Urothelium cell line (cell line): Measurements from ENCODE around the gene GALNT18.

Experiments used
- DNase-seq: peaks from one replicate; pipeline ENCODE4 v3.0.0; 2011; ENCODE audit warnings: low spot score, mixed read lengths
- FAIRE-seq: peaks from 2 replicates; lab custom pipeline; 2011; peaks lifted over from hg19 to GRCh38; lab: Jason Lieb, UNC

GALNT18 gene

GRCh38 chr11:11626128-11626527 is 4.3 kb upstream of the GALNT18 start:
- DNase-seq (no peak), FAIRE-seq (no peak)

GRCh38 chr11:11624926-11625325 is 3.1 kb upstream of the GALNT18 start:
- DNase-seq (no peak), FAIRE-seq (no peak)

DNA sequence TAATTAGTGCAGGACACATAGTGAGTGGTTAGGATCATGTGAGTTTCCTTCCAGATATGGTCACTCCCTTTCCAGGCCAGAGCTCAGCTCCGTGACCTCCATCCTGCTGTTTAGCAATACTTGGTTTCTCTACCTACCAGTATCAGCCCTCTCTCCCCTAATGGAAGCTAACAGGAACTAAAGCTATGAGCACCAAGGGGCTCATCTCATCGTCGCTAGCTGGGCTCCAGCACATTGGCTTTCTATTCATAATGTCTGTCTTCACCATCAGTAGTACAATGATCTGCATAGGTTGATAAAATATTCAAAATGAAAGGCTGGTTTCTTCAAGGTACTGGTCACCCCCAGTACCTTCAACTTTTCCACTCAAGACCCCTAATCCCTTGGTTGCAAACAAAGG is 2.4 kb upstream of the GALNT18 start:
- FAIRE-seq (no peak), DNase-seq (no peak)

DNA sequence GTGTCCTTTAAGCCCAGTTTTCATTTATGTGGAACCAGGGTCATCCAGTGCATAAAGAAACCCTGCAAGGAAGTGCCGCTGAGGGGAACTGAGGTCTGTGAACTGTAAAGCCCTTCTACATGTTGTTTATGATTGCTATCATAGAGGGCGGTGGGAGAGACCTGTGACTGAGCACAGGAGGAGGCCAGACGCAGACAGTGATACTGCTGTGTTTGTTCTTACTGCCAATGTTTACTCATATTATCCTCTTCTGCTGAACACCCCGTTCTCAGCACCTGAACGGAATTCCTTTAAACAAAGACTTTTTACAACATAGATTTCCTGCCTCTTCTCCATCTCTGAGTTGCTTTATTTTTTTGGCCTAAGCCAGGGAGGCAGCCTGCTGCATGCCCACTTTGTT is 967 bp upstream of the GALNT18 start:
- FAIRE-seq (no peak), DNase-seq (no peak)

DNA sequence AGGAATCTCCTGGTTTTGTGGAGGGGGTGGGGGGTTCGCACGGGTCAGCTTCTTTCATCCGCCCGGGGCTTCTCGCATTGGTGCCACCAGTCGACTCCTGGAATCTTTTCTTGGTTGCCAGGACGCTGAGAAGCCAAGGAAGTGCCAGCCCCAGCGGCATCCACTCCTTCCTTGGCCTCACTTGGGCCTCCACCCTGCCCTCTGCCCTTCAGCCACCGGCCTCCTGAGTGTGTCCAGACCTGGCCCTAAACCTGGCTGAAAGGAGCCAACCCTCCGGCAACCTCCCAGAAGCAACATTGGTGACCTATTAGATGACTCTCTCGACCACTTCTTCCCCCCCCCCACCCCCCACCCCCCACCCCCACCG is 518 bp upstream of the GALNT18 start:
- DNase-seq, result no peak
- FAIRE-seq, result no peak

DNA sequence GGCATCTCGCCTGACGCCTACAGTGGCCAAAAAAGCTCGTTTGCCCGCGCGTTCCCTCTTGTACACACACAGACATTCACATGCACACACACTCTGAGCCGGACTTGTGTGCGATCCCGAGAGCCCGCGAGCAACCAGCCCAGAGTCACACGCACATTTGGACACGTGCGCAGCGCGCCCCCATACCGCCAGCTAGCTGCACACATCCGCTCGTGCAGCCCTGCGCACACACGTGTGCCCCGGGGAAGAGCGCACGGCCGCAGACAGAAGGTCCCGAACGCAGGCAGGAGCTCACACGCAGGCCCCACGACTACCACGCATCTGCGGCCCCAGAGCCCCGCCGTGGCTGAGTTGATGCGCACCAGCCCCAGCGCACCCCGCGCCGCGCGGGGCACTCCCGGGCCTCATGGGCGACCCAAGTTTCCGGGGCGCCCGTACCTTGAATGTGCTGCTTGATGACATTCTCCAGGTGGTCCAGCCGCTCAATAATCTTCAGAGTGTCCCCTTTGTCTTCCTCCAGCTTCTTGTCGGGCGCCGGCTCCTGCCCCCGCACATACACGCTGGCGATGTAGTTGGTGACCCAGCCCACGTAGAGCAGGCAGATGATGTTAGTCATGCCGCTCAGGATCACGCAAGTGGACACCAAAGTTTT is 758 bp downstream of the GALNT18 start:
- DNase-seq (peak; percentile 27), FAIRE-seq (peak; percentile 50)

DNA sequence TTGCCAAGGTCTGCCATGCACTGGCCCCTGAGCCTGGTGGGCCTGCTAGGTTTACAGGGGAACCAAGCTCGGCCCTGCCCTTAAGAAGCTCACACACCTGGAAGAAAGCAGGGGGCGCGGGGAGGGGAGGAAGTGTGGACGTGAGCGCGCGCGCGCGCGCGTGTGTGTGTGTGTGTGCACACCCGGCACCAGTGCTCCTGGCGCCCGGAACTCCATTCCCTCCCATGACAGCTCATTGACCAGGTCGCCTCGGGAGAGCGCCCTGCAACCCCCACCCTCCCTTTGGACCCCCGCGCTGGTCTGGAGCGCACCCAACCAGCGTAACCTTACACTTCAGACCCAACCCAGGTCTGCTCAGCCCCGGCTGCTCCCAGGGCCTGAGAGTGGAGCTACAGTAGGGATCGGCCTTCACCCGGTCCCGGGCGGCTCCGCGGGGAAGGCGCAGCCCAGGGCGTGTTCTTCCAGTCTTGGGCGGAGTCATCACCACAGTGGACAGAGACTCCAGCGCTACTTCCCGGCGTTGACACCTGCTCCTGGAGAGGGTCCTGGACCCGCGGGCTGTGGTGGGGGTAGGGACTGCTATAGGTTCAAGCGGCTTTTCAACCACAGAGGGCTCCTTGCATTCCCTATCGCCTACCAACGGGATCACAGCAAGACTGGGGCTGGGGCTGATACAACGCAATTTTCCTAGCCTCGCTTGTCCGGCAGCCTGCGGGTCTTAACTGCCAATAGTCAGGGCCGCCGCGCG is 1.5 kb downstream of the GALNT18 start:
- FAIRE-seq, result no peak

DNA sequence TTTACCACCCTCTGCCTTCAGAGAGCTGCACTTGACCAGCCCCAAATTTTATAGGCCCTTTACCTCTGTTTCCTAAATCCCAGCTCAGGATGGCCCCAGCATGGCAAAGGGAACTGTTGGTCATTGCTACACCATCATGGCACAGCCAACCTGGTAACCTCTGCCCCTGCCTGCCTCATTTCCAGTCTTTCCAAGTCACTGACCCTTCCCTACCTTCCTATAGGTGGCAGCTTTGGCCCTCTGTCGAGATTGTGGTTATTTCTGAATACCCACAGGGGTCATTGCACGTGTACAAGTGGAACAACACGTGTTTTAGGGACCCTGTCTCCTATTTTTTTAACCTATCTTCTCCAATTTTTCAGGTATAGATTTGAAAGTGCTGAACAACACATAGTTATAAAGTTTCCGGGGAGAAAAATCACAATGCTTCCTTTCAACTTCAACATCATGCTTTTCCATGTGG is 2.8 kb downstream of the GALNT18 start:
- FAIRE-seq, result no peak
- DNase-seq, result no peak

More for the DNA sequence above, 1.5 kb downstream of the GALNT18 start:
- peak; percentile 53 for DNase-seq

- DNase-seq (no peak), FAIRE-seq (no peak)
These were observed 6.7 kb downstream of the GALNT18 start for GRCh38 chr11:11615086-11615485.

GRCh38 chr11:11612439-11612838 is 9.4 kb downstream of the GALNT18 start:
- DNase-seq, result no peak
- FAIRE-seq, result no peak

- FAIRE-seq (no peak), DNase-seq (no peak)
These were observed 10.4 kb downstream of the GALNT18 start for GRCh38 chr11:11611381-11611780.

DNA sequence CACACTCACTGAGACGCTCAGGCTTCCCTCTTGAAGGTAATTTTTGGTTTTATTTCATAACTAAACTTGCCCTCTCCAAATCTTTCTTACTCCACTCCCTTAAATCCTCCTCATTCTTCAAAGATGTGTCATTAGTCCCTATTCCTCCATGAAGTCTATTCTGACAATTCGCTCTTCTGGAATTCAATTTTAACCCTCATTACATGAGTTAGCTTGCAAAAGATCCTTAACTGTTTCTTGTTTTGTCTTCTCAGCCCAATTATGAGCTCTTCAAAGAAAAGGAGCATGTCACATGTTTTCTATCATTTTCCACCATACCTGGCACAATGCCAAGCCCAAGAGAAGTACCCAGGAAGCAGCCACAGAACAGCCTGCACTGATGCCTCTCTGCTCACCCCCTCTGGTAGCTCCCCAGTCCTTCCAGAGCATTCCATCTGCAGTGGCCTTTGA is 13.0 kb downstream of the GALNT18 start:
- peak; percentile 57 for DNase-seq
- FAIRE-seq, result no peak

DNA sequence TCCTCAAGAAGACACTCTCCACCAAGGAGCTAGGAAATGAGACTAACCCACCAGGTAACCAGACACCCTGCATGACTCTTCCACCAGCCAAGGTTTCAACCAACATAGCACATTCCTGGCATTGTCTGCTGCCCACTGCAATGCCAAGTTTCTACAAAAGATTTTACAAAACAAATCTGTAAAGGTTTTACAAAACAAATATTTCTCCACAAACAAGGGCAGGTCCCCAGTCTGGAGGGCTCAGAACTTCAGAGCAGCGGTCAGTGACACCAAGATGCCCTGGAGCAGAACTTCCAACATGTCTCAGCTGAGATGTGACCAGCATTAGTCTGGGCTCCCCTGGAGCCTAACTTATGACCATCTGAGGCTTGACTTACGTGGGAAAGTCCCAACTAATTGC is 14.0 kb downstream of the GALNT18 start:
- FAIRE-seq, result no peak
- DNase-seq, result peak; percentile 58

- no peak for FAIRE-seq
- DNase-seq, result no peak
These were observed 15.9 kb downstream of the GALNT18 start for GRCh38 chr11:11605821-11606450.

DNA sequence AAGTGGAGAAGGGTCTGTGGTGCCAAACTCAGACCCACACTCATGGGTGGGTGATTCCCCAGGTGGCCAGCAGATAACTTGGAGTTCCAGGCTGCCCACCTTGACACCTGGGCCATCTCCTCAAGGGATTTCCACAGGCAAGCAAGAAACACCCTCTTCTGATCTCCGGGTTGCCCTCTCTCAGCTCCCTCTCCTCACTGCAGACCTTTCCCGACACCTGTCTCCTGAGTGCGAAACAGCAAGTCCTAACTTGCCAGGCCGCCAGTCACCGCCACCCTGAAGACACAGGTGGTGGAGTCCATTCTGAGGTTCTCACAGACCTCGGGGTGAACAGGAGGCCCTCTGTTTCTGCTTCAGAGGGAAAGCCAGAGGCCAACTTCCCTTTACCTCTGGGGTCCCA is 16.6 kb downstream of the GALNT18 start:
- no peak for FAIRE-seq
- no peak for DNase-seq

GRCh38 chr11:11604370-11604990 is 17.3 kb downstream of the GALNT18 start:
- no peak for FAIRE-seq

GRCh38 chr11:11602011-11602410 is 19.8 kb downstream of the GALNT18 start:
- no peak for FAIRE-seq

More at GRCh38 chr11:11604370-11604990, 17.3 kb downstream of the GALNT18 start:
- no peak for DNase-seq

DNA sequence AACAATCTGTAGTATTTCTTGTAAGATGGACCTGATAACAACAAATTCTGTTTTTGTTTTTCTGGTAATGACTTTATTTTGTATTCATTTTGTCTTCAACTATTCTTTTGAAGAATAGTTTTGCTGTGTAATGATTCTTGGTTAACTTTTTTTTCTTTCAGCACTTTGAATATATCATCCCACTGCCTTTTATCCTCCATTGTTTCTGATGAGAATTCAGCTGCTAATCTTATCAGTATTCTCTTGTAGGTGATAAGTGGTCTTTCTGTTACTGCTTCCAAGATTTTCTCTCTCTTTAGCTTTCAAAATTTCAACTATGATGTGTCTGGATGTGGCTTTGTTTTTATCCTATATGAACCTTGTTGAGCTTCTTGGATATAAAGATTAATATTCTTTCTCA is 21.5 kb downstream of the GALNT18 start:
- DNase-seq (no peak), FAIRE-seq (no peak)

More at GRCh38 chr11:11602011-11602410, 19.8 kb downstream of the GALNT18 start:
- no peak for DNase-seq

DNA sequence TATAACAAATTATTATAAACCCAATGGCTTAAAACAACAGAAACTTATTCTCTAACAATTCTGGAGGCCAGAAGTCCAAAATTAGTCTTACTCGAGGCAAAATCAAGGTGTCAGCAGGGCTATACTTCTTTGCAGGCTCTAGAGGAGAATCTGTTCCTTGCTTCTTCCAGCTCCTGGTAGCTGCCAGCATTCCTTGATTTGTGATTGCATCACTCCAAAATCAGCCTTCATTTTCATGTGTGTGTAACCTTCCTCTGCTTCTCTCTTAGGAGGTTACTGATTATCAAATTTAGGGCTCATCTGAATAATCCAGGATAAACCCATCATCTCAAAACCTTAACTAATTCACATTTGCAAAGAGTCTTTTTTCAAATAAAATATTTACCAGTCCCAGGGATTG is 23.6 kb downstream of the GALNT18 start:
- FAIRE-seq (no peak), DNase-seq (no peak)

DNA sequence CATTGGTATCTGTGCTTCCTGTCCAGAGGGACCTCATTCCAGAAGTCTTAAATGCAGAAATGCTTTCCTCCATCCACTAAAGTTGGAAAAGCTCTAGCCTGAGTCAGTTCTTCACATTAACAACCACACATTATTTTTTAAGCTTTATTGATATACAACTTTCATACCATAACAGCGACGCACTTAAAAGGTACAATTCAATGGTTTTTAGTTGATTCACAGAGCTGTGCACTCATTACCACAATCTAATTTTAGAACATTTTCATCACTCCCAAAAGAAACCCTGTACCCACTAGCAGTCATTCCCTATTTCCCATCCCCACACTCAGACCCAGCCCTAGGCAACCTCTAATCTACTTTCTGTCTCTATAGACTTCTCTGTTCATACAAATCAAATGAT is 27.6 kb downstream of the GALNT18 start:
- FAIRE-seq (no peak), DNase-seq (no peak)

GRCh38 chr11:11592146-11592684 is 29.6 kb downstream of the GALNT18 start:
- DNase-seq (no peak), FAIRE-seq (no peak)
